GM19239 (cell line): Measurements from ENCODE around the gene MAP7D2.
A peak's percentile ranks its signal among the peaks of the same experiment; 100 is the strongest.

ENCODE experiments used
- DNase-seq: peaks from one replicate; pipeline ENCODE4 v3.0.0; 2011; ENCODE audit warnings: low spot score; ENCODE audit not compliant: insufficient read length
- FAIRE-seq: peaks from 2 replicates; lab custom pipeline; 2011; peaks lifted over from hg19 to GRCh38; lab: Jason Lieb, UNC

MAP7D2 gene

DNA sequence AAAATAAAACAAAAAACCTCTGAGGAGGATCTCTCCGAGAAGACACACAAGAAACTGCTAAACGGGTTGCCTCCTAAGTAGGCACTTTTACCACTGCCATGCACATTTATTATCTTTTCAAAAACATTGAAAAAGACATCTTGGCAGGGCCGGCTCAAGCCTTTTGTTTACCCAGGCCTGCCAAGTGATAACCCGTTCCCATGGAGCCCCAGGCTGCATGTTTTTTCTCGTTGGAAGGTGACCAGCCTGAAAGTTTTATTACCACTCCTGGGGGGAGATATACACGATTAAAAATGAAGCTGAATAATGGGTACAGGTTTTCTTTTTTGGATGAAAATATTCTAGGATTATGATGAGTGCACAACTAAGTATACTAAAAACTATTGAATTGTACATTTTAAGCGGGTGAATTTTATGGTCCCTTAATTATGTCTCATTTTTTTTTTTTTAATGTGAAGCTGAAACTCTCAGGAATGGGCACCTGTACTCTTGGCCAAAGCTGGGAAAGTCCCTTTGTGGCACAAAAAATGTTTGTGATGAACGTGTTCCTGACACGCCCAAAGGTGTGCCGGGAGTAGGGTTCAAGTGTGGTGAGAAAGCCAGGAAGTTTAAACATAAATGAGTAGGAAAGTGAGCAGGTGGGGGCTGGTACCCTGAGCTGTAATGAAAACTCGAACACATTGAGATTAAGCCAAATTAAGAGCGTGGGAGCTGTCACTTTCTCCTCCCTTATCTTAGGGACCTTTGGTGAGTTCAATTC, 1.5 kb upstream of the MAP7D2 start:
- DNase-seq (no peak), FAIRE-seq (no peak)

DNA sequence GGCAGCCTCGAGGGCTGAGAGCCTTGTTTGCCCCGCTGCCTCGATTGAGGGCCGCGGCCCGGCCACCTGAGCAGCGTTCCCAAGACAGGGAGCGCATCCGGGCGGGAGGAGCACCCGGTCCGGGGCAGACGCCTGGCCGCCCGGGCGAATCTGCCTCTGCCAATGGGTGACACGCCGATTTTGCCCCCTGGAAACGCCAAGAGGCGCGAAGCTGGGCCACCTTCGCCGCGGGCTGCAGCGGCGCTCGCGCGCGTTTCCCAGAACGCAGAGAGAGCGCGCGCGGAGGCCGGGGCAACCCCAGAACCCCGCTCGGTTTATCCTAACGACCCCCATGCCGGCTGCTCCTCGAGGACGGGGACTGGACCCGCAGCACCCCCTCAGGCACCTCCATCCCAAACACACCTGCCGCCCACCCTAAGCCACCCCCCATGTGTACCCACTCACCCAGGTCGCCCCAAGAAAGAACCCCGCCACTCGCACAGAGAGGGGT, 575 bp downstream of the MAP7D2 start:
- no peak for FAIRE-seq
- DNase-seq = no peak

DNA sequence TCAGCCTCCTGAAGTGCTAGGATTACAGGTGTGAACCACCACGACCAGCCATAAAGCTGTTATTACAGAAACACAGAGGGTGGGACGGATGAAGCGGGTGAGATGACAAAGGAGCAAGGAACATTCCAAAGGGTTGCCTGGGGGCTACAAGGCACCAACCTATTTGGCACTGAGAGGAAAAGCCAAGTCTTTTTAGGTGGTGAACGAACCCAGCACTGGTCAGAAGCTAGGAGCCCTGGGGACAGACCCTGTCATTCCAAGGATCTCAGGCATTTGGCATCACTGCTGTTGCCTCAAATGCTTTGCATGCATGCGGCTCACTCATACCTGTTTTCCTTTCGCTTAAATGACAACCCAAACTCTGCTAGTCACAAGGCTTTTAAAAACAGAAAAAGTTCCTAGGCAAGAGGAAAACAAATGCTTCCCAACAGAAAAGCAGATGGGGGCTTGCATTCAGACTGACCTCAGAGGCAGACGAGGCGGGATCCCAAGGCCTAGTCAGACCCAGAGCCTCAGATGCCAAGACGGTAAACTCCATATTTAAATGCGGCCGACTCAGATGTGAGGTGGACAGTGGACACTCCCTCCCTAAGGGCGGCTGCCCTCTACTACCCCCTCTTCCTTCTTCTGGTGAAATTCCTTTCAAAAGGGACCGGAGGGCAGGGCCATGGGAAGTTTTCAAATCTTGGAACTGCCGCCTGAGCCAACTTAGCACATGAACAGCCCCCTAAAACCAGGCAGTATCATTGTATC, 4.5 kb downstream of the MAP7D2 start:
- FAIRE-seq (no peak), DNase-seq (no peak)

DNA sequence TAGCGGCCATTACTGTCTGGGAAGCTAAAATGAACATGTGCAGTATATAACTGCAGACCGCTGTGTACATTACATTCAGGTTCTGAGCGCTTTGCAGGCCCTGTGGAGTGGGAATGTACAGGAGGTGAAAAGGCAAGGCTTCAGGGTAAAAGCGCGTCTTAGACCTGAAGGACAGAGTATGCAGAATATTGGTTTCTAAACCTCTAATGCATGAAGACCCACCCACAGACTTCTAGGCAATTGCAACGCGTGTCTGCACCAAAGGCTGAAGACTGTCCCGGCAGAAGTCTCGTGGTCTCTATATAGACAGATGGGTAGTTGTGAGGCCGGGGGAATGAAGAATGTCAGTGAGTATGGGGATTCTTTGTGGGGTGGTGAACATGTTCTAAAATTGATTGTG, 5.4 kb downstream of the MAP7D2 start:
- FAIRE-seq (no peak), DNase-seq (no peak)

DNA sequence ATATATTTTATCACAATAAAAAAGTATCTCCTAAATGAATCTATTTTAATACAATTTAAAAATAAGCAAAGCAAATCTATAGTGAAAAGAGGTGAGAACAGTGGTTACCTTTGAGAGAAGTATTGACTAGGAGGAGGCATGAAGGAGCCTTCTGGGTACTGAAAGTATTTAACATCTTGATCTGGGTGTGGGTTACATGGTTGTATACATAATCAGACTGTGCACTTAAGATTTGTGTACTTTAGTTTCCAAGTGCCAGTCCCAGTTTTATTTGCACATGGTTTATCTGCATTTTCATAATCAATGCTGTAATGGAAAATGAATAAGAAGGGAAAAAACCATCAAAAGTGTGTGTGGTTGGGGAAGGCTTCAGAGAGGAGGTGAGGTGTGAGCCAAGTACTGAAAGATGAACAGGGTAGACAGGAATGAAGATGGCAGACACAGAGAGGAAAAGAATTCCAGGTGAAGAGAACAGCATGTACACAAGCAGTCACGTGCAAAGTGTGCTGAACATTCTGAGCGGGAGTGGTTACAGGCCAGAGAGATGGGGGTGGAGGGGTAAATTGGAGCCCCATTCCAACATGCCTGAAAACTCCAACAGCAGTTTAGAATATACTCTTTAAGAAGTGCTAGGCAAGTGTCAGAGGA, 14.6 kb downstream of the MAP7D2 start:
- FAIRE-seq = no peak
- DNase-seq = no peak

DNA sequence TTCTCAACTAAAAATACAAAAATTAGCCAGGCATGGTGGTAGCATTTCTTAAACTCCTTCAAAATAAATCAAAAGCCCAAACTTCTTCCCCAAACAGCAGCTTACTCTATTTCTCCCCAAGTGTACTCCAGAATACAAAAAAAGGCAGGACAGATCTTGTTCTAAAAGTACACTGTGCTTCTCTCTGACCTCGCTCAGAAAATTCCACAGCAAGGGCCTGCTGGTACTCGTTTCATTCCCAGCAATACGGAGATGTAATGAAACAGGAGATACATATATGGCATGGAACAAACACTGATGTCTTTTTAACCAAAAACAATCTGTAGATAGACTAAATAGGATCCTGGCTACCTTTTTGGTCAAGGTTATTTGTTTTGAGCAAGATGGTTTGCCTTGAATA, 25.2 kb downstream of the MAP7D2 start:
- DNase-seq = no peak
- FAIRE-seq = no peak

DNA sequence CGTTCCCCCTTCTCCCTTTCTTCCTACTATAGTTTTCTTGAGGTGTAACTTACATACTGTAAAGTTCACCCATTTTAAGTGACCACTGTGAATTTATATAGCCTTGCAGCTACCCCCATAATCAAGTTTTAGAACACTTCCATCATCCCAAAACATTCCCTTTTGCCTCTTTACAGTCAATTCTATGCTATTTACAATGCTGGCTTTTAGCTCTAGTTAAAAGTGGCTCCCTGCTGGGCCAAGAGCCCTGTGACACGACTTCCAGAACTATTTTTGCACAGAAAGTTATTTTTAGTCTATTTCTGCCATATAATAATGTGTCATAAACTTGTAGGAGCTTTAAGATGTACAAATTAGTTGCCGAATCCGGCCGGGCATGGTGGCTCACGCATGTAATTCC, 26.9 kb downstream of the MAP7D2 start:
- DNase-seq (no peak), FAIRE-seq (no peak)

DNA sequence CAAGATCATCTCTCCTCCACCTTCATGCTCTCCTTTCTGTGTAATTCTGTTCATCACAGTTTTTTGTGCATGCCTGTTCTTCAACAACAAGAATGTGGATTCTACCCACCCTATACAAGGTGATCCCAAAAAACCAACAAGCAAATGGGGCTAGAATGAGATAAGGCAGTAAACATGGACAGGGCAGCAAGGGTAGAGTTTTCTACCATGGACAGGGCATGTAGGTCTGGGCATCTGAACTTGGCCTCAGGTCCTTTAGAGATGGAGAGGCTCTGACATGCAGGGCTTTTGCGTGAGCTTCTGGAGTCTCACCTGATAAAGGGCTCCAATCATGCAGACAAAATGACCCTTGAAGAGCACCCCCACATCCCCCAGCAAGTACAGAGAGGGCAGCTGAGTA, 36.4 kb downstream of the MAP7D2 start:
- DNase-seq (no peak), FAIRE-seq (no peak)

DNA sequence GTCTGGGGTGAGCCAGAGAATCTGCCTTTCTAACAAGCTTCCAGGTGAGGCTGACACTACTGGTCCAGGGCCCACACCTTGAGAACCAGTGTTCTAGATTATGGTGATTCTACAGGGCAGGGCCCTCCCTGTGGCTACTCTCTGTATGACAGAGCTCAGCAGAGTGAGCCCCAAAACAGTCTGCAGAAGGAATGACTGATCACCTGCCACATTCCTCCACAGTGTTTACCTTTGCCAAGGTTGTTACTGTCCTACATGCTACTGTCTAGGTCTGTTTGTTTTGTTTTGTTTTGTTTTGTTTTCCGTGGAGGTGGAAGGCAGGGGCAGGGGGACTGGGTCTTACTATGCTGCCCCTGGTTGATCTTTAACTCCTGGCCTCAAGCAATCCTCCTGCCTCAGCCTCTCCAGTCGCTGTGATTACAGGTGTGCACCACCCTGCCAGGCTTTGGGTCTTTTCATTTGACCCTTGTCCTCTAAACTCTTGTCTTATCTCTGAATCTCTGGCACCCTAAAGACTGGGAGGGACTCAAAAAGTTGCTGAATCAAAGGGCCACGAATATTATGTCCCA, 45.1 kb downstream of the MAP7D2 start:
- no peak for FAIRE-seq

DNA sequence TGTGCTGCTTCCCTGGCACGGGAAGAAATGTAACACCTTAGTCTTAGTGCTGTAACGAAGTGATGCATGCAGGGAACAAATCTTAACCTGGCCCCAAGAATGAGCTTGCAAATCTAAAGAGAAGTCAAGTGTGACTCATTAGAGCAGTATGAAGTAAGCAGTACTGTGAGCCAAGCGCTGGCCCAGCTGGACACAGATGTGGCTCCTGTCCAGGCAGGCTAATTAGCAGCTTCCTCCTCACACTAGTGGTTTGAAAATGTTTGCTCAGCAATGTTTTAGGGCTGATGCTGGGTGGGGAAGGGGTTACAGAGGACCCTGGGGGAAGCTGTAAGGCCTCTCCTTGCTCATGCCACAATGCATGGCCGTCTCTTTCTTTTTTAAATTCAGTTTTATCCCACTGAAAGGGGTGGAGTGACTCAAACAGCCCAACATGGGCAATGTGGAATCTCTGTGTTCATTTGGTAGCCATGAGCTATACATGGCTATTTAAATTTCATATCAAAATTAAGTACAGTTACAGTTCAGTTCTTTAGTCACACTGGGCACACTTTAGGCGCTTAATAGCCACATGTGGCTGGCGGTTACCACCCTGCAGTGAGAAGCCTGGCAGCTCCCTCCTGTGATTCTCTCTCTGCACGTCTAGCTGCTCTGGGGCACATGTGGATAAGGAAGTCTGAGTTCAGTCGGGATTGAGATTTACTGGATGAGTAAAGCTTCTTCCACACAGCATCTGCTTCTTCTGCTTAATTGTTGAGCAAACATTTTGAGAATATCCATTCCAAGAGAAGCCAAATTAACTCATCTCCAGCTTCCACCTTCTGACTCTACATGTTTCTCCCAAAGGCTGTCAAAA, 48.8 kb downstream of the MAP7D2 start:
- no peak for DNase-seq
- no peak for FAIRE-seq

More for the DNA sequence above, 45.1 kb downstream of the MAP7D2 start:
- DNase-seq = no peak

DNA sequence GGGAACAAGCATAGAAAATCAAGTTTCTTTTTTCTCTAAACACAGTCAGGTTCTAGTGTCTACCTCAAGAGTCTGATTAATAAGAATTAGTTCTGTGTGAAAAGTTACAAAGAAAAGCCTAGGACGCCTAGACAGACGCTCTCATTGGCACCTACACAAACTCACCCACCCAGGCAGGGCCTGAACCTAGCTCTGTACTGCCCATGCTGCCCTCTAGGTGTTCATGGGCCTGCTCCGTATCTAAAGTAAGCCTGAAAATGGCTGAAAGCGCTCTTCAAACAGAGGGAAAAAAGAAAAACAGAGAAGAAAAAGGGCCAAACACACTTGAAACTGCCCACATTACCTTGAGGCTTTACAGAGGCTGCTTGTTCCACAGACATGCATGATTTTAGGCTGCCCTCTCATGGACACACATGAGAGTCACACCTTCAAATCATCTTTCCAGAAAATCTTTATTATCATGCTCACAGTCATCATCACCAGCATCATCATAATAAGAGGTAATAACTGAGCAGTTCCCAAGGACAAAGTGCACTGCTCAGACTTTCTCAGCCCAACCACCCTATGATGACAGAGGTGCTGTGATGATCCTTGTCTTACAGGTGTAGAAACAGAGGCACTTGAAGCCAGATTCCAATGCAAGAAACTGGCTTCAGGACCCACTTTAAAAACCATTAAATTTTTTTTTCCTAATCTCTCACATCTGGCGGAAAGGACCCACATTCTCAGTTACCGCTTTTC, 49.6 kb downstream of the MAP7D2 start:
- peak; percentile 35 for DNase-seq
- FAIRE-seq = peak; percentile 98

DNA sequence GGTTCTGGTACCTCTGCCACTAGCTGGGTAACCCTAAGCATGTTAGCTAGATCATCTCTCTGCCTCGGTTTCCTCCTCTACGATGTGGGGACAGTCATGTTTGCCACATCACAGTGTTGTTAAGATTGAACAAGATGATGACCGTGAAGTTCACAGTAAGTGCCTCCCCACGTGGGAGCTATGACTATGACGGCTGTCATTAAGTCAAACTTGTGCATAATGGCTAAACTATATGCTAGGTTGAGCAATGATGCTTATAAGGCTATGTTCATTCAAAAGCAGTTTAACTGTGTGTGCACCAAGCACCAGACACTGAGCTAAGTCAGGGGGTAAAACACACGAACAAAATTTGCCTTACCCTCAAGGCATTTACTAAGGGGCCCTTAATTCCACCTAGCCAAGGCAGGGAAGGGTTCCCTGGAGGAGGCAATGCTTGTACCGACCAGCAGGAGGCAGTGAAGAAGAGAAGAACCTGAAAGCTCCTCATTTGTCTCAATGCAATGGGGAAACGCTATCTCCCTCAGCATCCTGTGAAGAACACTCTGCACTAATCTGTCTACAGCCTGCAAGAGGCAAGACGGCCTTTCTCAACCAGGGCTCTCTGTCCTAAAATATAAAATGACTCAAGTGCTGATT, 52.9 kb downstream of the MAP7D2 start:
- DNase-seq (no peak), FAIRE-seq (peak; percentile 66)

DNA sequence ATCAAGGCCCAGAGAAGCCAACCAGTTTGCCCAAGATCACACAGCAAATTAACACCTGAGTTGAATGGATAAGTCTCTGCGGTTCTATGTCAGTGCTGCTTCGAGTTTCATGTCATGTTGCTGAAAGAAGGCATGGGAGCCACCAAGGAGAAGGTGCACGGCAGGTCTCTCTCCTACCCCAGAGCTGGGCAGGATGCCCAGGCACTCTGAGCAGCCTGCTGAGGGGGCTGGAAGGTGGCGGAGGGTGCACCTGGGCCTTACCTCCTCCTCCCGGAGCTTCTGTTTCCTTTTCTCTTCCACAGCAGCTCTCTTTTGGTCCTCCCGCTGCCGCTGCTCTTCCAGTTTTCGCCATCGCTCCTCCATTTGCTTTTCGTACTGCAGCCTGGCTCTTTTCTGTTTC, 53.6 kb downstream of the MAP7D2 start:
- DNase-seq (no peak), FAIRE-seq (no peak)

DNA sequence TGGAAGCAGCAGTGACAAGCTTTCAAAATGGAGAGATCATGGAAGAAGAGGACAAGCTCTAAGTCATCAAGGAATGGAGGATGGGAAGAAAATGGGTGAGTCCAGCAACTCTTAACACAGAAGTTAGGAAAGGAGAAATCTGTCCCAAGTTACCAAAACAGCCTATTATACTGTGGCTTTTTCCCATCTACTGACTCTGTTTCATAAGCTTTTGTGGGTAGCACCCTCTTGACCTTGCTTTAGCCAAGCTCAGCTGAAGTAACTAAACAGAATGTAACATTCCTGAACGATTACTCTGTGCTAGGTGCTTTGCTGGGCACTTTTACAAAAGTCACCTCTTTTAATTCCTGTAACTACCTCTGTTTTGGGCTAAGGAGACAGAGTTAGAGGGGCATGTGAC, 54.9 kb downstream of the MAP7D2 start:
- DNase-seq = no peak
- peak; percentile 91 for FAIRE-seq

DNA sequence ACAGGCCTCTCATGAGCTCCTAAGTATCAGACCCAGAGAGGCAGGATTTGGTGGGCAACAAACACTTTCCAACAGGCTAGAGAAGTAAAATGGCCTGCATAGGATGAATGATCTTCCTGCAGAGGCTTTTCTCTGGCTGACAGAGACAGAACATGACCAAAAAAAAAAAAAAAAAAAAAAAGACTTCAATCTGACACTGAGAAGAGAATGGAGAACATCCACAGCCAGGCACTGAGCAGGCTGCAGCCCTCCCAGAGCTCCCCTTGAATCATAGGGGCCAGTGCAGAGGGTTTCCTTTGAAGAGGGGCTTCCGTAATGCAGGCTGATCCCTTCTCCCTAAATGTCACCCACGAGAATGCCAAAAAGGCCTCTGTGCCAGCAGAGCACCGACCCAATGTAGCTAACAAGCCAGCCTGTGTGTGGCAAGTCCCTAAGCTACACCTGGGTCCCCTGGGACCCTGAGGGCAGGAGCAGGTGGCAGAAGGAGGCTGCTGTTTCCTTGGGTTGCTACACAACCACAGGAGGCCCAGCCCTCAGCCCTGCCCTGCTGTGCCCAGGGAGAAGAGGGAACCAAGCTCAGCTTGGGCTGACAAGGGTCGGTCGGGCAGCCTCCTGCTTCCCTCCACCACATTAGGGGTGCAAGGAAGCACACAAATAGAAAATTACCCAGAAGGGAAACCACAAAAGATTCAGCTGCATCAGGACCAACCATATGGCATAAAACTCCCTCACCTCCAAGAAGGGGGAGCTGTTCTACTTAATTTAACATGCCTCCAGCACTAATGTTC, 55.6 kb downstream of the MAP7D2 start:
- FAIRE-seq (peak; percentile 80), DNase-seq (no peak)

DNA sequence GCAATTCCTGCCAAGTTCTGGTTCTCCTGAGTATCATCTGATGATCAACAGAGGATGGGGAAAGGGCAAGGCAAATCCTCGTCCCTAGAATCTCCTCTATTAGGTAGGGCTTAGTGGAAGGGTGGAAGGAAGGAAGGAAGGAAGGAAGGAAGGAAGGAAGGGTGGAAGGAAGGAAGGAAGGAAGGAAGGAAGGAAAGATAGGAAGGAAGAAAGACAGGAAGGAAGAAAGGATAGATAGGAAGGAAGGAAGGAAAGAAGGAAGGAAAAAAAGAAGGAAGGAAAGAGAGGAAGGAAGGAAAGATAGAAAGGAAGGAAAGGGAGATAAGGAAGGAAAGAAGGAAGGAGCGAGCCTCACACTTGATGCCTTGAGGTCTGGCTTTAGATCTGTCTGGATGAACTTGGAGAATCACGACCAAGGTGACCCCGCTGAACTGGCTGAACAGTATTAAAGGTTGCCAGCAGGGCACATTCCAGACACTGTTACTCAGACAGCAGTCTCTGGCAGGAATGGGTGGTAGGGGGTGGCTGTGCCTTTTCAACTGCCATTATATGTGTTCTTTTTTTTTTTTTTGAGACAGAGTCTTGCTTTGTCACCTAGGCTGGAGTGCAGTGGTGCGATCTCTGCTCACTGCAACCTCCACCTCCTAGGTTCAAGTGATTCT, 57.1 kb downstream of the MAP7D2 start:
- DNase-seq (no peak), FAIRE-seq (peak; percentile 80)

DNA sequence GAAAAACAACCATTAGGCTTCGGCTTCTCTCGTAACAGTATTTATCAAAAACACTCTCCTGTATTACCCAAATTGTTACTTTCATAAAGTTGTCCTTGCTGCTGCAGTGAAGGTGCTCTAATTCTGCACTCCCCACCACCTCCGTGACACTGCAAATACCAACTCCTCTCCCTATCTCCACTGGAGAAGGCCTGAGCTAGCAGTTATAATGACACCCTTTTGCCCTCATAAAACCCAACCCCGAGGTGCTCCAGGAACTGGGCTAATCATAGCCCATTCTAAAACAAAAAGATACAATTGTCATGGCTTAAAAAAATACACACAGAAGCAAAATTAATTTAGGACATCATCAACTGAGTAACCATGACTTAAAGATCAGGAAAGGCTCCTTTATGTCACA, 59.2 kb downstream of the MAP7D2 start:
- DNase-seq (no peak), FAIRE-seq (no peak)
